KG1 (cell line): Measurements from ENCODE around the gene CCDC187.

ENCODE experiments used
- DNase-seq: peaks from one replicate; lab custom pipeline; 2025; lab: John Stamatoyannopoulos, UW

Gene CCDC187

DNA sequence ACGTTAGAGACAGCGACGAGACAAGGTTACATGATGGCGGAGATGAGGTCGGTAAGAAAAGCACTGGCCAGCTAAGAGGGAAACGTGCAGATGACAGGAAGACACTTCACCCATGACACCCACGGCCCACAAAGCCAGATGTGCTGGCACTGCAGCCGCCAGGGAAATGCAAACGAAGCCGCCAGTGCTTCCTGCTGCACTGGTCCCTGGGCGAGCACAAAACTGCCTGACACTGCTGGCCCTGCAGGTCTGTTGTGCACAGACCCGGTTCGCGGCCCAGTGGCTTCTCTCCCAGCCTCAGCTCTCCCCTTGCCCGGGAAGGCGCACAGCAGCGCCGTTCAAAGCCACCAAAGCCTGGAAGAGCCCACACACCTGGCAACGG lies 78.5 kb downstream of the CCDC187 start:
- no peak for DNase-seq

DNA sequence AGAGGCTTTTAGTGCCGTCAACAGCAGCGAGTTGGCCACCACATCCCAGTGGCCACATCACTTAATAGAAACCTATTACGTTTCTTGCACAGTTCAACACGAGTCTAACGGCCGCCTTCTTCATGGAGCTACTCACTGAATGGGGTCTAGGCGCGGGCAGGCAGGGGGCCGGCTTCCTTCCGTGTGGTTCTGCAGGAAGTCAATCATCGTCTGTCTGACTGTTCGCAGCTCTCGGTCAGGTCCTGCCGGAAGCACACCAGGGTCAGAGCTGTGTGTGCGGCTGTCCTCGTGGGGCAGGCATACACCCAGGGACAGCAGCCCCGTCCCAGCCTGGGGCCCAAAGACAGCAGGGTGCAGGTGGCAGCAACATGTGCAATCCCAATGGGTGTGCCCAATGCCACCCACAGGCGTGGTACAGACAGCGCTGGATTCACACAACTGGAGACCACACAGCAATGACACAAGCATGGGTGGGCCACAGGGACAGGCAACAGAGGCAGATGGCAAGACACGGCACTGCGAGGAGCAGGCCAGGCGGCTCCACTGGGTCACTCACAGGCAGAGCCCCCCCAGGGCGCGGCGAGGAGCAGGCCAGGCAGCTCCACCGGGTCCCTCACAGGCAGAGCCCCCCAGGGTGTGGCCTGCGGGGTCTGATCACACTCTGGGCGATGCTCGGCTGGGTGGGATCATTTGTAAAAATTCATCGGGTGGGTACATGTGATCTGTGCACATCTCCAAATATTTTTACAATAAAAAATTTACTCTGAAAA lies 79.8 kb downstream of the CCDC187 start:
- no peak for DNase-seq

DNA sequence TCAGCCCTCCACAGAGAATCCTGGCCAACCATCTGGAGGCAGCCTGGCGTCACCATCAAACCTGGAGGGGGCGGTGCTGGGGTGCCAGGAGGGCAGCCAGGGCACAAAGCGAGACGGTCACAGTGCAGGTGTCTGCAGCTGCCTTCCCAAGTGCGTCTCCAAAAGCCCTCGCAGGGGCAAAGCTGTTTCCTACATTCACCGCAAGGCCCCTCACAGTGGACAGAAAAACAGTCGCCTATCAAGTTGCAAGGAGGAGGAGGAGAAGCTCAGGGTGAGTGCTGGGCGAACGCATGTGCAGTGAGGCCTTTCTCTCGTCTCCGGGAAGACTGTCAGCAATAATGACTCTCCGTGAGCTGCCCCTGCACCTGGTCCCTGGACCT lies 81.0 kb downstream of the CCDC187 start:
- no peak for DNase-seq

DNA sequence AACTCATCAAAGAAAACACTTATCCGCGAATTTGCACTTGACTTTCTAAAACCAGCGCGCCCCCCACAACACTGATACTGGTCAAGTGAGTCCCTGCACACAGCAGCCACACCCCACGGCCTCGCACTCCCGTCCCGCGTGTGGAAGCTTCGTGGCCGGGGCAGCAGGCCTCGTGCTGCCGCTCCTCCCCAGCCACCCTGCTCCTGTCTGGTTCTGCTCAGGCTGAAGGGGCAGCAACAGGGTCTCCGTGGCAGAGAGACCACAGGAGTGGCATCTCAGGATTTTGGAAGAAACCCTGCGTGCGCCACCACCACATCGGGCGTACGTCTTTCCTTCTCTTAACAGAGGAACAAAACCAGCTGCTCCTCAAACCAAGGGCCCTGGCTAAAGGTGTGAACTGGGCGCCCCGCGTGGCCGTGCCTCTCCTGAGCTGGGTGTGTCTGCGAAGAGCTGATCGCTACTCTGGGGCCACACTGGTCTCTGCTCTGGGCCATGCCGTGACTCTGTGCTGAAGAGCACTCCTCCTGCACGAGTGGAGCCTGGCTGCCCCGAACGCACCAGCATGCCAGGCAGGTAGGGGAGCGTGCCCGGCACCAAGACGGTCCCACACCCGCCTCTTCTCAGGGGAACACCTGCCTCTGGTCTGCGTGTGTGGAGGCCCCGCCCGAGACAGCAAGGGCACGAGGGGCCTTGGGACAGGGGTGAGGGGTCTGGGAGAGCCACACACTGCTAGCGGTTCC lies 81.6 kb downstream of the CCDC187 start:
- DNase-seq: no peak

DNA sequence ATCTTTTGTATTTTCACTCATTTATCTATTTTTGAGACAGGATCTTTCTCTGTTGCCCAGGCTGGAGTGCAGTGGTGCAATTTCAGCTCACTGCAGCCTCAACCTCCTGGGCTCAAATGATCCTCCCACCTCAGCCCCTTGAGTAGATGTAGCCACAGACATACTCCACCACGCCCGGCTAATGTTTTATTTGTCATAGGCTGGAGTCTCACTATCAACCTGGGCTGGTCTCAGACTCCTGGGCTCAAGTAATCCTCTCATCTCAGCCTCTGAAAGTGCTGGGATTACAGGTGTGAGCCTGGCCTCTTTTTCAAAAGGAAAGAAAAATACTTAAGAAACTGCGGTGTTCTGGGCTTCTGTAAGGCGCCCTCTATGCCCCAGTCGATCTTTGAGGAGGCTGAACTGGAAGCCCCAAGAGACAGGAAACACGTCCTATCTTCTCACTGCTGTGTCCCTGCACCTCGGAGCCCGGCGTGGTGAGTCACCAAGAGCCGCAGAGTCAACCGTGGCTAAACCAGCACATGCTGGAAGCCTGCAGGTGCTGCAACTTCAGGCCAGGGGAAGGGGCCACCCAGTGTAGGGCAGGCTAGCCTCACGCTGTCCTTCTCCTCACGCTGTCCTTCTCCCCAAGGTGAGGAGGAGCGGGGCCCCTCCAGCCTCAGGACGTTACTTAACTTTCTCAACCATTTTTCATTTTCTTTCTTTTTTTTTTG lies 83.7 kb downstream of the CCDC187 start:
- DNase-seq: no peak

DNA sequence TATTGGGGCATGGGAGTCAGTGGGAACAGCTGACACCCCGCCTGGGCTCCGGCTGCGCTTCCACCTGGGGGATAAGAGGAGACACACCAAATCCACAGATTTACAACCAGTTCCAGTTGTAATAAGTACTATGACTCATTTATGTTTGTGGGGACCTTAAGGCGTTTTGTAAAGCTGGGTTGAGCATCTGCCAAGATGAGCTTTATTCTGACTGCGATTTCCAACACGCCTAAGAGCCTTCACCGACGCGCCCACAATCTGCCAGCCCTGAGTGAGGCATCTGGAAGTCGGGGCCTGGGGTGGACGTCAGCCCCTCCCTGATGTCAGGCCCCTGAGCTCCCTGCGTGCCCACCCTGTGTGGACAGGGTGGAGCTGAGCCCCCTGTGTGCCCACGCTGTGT lies 84.6 kb downstream of the CCDC187 start:
- no peak for DNase-seq

DNA sequence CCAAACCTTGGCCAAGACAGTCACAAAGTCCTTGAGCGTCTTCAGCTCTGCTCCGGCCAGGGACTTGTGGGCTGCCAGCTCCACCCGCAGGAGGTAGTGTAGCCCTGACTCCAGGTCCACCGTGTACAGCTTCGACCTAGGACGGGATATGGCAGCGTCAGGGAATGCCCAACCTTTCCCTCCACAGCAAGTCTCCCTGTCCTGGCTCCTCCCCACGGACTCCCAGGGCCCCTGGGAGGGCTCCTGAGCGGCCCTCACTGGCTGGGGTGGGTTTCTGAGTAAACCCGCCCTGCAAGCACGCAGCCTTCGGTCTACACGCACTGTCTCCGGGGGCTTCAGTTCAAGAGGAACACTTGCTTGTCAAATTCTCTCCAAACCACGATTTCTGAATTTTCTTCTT lies 85.2 kb downstream of the CCDC187 start:
- no peak for DNase-seq

DNA sequence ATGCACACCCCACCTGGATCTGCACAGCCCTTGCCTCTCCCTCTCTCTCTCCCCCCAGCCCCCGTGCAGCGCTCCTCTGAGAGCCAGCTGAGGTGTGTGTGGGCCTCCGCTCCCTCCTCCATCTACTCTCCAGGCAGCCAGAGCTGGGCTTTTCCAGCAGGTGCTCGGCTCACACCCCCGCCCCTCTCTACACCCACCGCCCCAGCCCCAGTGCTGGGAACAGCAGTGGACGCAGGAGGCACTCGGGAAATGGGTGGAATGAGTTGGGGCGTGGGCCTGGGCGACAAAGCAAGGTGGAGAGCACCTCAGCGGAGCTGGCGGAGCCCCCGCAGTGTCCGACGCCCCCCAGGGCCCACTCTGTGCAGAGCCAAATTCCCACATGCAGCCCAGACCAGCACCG lies 85.6 kb downstream of the CCDC187 start:
- no peak for DNase-seq

DNA sequence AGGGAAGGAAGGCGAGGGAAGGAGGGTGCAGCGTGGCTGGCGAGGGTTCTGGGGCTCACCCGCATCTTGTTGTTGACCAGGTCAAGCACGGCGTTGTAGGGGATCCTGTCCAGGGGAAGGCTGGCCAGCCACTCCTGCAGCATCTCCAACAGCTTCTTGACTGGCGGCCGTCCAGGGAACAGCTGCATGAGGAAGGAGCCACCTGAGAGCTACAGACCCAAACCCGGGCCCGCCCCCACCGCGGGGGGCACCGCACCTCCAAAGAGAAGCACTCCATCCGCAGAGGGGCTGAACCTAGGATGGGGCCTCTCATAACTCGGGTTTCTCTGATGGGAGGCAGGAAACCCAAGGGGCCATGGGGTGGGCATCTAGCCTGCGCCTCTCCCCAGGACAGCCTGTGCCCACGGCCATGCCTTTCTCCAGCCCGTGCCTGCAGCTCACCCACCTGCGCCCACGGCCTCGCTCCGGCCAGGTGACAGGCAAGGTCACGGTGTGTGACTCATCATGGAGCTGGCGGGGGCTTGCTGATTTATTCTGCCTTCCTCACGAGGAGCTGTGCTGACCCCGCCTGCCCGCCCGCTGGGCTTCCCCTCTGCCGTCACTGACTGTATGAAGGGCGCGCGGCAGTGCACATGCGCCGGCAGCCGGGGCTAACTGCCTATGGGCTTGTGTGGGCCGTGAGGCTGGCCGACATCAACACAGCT lies 87.2 kb downstream of the CCDC187 start:
- no peak for DNase-seq

DNA sequence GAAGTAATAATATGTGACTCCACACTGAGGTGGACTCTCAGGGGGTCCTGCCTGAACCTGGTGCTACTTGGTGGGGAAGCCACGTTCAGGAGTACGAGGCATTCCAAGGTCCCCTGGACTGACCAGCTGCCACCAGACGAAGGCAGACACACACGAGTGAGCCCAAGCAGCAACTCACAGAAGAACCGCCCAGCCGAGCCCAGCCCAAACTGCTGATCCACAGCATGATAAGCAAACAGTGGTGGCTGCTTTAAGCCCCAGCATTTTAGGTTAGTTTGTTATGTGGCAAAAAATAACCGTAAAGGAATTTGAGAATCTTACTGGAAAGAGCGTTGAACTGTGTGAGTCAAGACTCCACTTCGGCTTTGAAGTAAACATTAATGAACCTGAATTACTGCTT lies 90.2 kb downstream of the CCDC187 start:
- no peak for DNase-seq

DNA sequence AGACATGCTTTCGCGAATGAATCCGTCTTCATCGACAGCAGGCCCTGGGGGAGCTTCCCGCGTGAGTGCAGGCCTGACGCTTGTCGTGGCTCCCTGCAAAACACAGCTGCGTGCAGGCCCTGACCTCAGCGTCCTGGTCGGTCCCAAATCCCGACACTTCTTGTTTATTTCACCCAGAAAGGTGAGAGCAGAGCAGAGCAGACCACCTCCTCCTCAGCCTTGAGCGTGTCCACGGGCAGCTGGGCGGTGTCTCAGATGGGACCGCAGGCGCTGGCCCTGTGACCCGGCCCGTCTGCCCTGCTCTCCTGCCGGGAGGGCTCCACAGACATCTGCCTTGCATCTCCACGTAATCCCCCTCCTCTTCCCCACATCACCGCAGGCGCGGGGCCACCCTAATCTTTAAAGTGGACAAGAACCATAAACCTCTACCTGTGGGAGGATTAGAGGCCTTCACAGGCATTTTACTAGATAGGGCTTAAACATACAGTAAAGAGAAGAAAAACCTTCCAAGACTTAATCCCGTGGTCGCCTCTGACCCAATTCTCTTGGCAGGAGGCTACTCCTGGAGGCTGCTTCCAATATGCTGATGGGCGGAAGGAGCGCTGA lies 91.4 kb downstream of the CCDC187 start:
- DNase-seq: no peak

DNA sequence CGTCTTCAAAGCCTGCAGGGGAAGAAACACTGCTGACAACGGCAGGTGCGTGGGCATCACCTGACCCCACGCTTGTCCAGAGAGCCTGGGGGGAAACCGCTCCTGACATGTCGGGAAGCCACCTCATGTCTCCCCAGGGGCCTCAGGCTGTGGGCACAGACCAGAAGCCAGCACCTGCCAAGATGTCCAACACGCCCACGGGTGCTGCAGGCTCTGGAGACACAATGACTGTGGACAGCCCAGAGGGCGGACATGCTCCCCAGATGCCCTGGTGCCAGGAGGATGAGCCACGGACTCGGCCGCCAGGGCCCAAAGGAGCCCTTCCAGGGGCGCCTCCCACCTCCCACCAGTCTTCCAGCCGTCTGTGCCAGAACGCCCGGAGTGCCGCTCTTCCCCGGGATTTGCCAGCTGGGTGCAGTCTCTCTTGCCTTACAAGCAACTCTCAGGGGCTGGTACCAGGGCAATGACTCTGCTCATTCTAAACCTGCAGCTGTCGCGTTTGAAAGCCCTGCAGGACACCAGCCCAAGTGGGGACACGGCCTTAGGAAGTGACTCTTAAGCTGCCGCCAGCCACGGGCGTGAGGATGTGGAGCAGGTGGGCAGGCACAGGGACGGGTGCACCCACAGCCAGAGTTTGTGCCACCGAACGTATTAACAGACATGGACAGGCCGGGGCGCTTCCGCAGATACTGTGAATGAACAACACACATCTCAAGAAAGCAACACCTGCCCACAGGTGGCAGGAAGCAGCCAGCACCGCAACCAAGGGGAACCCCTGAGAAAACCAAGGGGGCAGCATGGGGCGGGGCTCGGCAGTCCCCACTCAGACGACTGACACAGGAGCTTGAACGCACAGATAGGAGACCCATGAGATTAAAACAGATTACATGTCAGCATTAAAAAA lies 92.2 kb downstream of the CCDC187 start:
- no peak for DNase-seq

DNA sequence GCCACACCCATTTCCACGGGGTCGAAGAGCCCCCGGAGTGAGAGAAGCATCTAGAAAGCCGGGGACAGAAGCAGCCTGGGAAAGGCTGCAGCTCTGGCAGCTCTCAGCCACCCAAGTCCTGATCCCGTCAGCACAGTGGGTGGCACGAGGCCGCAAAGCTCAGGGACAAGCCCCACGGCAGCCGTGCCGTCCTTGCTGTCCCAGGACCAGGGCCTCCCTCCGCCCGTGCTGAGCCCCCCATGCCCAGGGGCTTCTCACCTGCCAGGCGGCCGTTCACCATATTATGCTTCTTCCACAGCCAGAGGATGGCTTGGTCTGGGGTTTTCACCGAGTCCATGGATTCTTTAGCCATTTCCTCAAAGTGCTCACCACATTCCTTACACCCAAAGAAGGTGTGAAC lies 92.9 kb downstream of the CCDC187 start:
- no peak for DNase-seq

DNA sequence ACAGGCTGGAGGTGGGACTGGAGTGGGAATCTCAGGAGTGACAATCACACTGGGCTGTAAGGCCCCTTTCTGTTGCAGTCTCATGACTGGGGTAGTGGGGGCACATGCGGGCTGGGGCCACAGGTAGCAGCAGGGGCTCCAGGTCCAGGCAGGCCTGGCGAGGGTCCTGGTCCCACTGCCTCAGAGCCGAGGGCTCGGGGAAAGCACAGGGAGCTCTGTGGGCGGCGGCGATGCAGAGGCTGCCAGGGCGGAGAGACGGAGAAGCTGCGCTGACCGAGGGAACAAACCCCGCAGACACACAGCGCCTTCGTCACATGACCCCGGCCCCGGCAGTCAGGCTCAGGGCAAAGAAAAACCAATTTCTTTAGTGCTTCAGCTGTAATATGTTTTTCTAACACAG lies 93.6 kb downstream of the CCDC187 start:
- no peak for DNase-seq

DNA sequence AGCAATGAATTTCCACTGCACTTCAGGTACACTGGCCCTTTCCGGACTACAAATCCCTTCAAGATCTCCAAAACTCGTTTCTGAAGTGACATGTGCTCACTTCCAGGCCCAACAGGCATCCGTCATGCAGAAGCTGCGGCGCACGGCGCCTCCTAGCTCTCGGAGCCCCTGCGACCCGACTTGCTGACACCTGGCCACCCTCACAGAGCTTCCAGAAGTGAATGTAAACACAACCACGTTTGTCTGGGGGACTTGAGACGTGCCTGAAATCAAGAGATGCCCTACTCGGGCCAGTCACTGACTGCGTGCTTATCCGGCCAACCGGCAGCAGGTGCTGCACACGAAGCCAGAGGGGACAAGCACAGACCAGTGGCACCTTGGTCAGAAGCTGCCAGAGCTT lies 94.1 kb downstream of the CCDC187 start:
- DNase-seq: no peak

DNA sequence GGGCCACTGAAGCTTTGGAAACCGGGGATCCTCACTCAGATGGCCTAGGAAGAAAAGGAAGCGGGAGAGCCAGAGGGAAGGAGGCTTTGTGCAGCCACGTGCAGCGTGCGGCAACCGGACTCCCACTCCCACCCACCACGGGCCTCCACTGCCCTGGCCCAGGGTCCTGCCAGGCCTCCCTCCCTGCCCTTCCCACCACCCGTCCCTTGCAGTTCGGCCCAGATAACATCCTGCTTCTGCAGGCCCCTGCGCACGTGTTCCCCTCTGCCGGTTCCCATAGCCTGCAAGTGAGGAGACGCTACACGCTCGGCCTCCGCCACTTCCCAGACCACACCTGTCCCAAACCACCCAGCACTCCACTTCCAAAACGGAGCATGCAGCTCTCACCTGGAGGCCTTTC lies 94.7 kb downstream of the CCDC187 start:
- no peak for DNase-seq

DNA sequence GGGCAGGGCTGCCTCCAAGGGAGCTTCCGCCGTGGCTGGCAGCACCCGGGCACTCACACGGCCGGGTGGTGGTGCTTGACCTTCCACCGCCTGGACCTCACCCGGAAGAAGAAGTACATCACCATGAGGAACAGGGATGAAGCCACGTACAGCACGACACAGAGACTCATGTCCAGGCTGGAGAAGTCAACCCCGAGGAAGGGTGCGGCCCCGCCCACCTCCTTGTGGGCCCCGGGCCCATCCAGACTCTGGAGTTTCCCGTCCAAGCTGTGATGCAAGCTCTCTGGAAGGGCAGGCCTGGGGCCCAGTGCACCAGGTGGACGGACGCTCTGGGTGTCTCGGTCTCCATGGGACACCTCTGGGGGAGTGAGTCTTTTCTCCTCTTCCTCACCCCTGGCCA lies 95.2 kb downstream of the CCDC187 start:
- no peak for DNase-seq

DNA sequence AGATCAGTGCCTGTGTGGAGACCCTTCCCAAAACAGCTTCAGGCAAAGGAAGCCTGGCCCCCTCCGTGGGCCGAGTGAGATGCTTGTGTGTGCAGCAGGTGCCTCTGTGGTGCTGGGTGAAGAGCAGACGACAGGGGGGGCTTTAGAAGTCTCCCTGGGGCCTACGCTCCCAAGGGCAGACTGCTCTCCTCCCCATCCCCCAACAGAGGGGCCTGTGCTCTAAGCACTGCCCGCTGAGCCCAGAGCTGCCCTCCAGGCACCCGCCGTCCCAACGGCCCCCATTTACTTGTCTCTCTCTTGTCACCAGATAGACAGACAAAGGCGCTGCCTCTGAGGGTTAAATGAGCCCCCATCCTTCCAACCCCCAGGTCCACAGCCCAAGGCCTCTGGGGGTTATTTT lies 96.3 kb downstream of the CCDC187 start:
- no peak for DNase-seq

DNA sequence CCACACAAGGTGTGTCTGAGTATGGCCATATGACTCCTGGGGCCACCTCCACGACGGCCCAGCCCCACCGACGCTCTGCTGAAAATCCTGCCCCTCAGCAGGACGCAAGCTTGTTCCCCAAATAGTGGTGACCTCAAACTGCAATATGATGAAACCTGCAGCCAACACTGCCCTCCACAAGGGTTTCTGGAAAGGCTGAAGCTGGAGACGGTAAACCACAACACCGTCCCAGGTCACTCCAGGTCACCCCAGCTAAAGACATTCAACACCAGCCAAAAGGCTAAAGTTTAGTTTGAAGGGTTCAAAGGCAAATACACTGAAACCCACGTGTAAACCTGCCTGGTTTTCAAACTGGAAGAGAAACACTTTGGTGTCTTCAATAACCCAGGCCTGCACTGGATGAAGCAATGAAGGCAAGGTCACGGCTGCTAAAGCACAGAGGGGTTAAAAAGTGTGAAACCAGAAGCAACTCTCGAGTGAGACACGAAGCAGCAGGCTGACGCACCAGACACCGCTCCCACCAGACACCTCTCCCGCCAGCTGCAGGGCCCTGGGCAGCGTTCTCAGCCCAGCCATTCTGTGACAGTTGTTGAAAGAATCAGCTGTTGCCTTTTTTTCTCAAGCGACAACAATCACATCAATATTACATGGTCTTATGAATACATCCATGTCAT lies 97.2 kb downstream of the CCDC187 start:
- DNase-seq: no peak

DNA sequence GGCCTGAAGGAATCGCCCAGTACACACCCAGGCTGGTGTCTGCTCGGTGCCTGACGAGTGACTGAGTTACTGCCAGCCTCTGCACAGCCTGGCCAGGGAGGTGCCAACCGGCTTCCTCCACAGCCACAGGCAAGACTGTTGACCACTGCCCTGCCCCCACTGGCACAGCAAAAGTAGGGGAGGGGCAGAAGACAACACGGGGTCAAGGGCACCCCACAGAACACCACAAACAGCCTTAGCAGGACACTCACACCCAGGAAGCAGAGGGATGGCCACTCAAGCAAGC lies 98.2 kb downstream of the CCDC187 start:
- no peak for DNase-seq
